ENCODE measurements around the gene RABEP2. TPM values are rescaled to one million over a fixed set of nuclear protein-coding genes. Genes with fewer than 3 reads are reported as not detected.

RABEP2 gene
- total and polyA plus RNA-seq, 12 donors, result 1.4 to 121 (median 47.7) TPM

- TF ChIP-seq POLR2A (IDR thresholded peaks at IDR 0.05), result no peak
- no peak for TF ChIP-seq CTCF (IDR thresholded peaks at IDR 0.05)
- Histone ChIP-seq H3K4me1 (replicated peaks in 1 of 2) (no peaks in the 10 kb centered on the region), H3K36me3 (replicated peaks in 1 of 2) (peaks cover 0 to 75% of the 10 kb centered on the region in 2 donors), H3K27ac (no peak overlapping the region), H3K4me3 (no peak overlapping the region), H3K9me3 (replicated peaks in 1 of 3) (no peaks in the 10 kb centered on the region), H3K27me3 (no peaks in the 10 kb centered on the region)
- intact Hi-C loops (cut with DNase I), result no loop called here
- no peak for DNase-seq
- WGBS, 4 donors, result 93 to 95% (median 94%) methylated on average over 8 to 9 of the region's 9 CpGs
Observed at GRCh38 chr16:28958216-28958615, 33.2 kb upstream of the RABEP2 start.

DNA sequence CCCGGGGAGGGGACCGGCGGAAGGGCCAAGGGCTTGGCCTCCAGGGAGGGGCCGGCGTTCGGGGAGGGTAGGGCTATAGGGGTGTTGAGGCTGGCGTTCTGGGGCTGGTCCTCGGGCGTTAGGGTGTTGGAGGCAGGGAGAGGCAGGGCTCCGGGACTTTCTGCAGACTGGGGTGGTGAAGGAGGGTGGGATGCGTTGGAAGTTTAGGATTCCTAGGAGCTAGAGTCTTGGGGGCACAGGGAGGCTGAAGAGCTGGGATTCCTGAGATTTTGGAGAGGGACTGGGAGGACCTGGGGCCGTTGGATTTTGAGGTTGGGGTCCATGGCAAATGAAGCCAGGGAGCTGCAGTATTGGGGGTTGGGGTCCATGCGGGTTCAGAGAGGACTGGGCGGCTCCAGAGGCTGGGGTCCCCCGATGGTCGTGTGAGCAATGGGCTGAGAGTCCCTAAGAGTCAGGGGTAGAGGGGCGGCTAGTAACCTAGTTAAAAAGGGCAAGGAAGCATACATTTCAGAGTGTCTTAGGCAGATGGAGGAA is 26.4 kb upstream of the RABEP2 start:
- peak overlapping the region; percentile 50 to 78 (median 71) for H3K4me3 ChIP-seq
- peak overlapping the region in 4 of 5 donors; percentile 55 to 79 (median 68) for H3K27ac ChIP-seq
- no peak for TF ChIP-seq CTCF (IDR thresholded peaks at IDR 0.05)
- no peak for TF ChIP-seq POLR2A (IDR thresholded peaks at IDR 0.05)
- no peaks in the 10 kb centered on the region for H3K9me3 ChIP-seq (replicated peaks in 1 of 3)
- H3K27me3 ChIP-seq, result no peaks in the 10 kb centered on the region
- H3K36me3 ChIP-seq (replicated peaks in 1 of 2), result peaks cover 0 to 30% of the 10 kb centered on the region in 2 donors
- WGBS, 4 donors, result 0 to 3% (median 2%) methylated on average over 10 to 17 of the region's 17 CpGs
- H3K4me1 ChIP-seq (replicated peaks in 1 of 2), result peaks cover 0 to 7% of the 10 kb centered on the region in 2 donors
- peak in 2 of 7 donors; percentile 35 to 37 for DNase-seq
- intact Hi-C loops (cut with DNase I), result no loop called here

GRCh38 chr16:28950648-28951409 is 25.8 kb upstream of the RABEP2 start, which contains the start of gene NFATC2IP:
NFATC2IP (plus strand) TSS chr16:28950937; CDS start chr16:28951012, 75 bp downstream.
- intact Hi-C loops (cut with DNase I), result no loop called here
- WGBS, 4 donors, result 0 to 1% (median 0%) methylated on average over 35 to 79 of the region's 79 CpGs
- H3K9me3 ChIP-seq (replicated peaks in 1 of 3), result no peaks in the 10 kb centered on the region
- DNase-seq, result peak; percentile 100
- peak within 1 kb of the TSS in 4 of 5 donors; percentile 55 to 79 (median 68) for H3K27ac ChIP-seq
- no peak for TF ChIP-seq CTCF (IDR thresholded peaks at IDR 0.05)
- TF ChIP-seq POLR2A (IDR thresholded peaks at IDR 0.05), result peak in 1 of 2 donors; percentile 25
- no peaks in the 10 kb centered on the region for H3K27me3 ChIP-seq
- peak within 1 kb of the TSS; percentile 50 to 78 (median 71) for H3K4me3 ChIP-seq
- H3K36me3 ChIP-seq (replicated peaks in 1 of 2), result peaks cover 0 to 24% of the 10 kb centered on the region in 2 donors
- peaks cover 0 to 7% of the 10 kb centered on the region in 2 donors for H3K4me1 ChIP-seq (replicated peaks in 1 of 2)

GRCh38 chr16:28946681-28947080 is 21.6 kb upstream of the RABEP2 start:
- no peak for DNase-seq
- Histone ChIP-seq H3K27ac (no peak overlapping the region), H3K4me3 (no peak overlapping the region), H3K36me3 (replicated peaks in 1 of 2) (no peaks in the 10 kb centered on the region), H3K4me1 (replicated peaks in 1 of 2) (peaks cover 5 to 10% of the 10 kb centered on the region in 2 donors), H3K27me3 (no peaks in the 10 kb centered on the region), H3K9me3 (replicated peaks in 1 of 3) (no peaks in the 10 kb centered on the region)
- intact Hi-C loops (cut with DNase I), result loop anchor here in 1 of 2 donors (5.0 kb wide), 1 partner anchor 124 kb away; the partner anchor contains the start of gene ATXN2L
- no peak for TF ChIP-seq POLR2A (IDR thresholded peaks at IDR 0.05)
- no peak for TF ChIP-seq CTCF (IDR thresholded peaks at IDR 0.05)
- 51 to 56% (median 53%) methylated on average over 4 of the region's 4 CpGs for WGBS, 4 donors
